Measurements from ENCODE around the gene DDX49.

The DDX49 gene

GRCh38 chr19:18975869-18976268 is 56.4 kb downstream of the DDX49 start:
- H3K4me3 ChIP-seq, result no peak overlapping the region
- peak overlapping the region in 3 of 11 experiments; percentile 19 to 82 (median 37); a peak in 5 of 22 replicates for H3K4me2 ChIP-seq
- no peak overlapping the region for H3K9ac ChIP-seq
- H3K27me3 ChIP-seq, result no peaks in the 10 kb centered on the region
- H3K9me3 ChIP-seq (replicated peaks in 1 of 11), result no peaks in the 10 kb centered on the region
- H3K4me1 ChIP-seq, result peaks cover 37 to 73% (median 60%) of the 10 kb centered on the region in 10 experiments
- no peak for TF ChIP-seq Cebpa-rat (IDR thresholded peaks at IDR 0.05)
- no peak overlapping the region for H3K27ac ChIP-seq
- no peaks in the 10 kb centered on the region for H3K36me3 ChIP-seq
- no peaks in the 10 kb centered on the region for H4K20me1 ChIP-seq
